ENCODE data around the gene GABRD. TPM values are rescaled to one million over a fixed set of nuclear protein-coding genes. Genes with fewer than 3 reads are reported as not detected.
"Not testable (repeated sequence)": the region's sequence is repeated elsewhere in the genome, so short reads cannot be mapped to it uniquely, and the experiment has no call there.

The GABRD gene
- total and polyA plus RNA-seq, 2 experiments from 2014 or later, result 2.1 to 5.1 TPM

GRCh38 chr1:1980467-1981141 is 38.5 kb upstream of the GABRD start:
- H3K4me1 ChIP-seq (ENCODE audit: insufficient read depth), result no peaks in the 10 kb centered on the region
- H3K4me3 ChIP-seq, result no peak overlapping the region
- H3K9me3 Mint-ChIP-seq, result peaks cover 19% of the 10 kb centered on the region
- H3K27ac Mint-ChIP-seq, result no peak overlapping the region
- ATAC-seq, result no peak
- H3K27me3 ChIP-seq (ENCODE audit: insufficient read depth), result no peaks in the 10 kb centered on the region
- DNase-seq (ENCODE audit: low spot score), result no peak
- H3K4me2 ChIP-seq, result no peak overlapping the region
- H3F3A ChIP-seq (replicated peaks; ENCODE audit: low read depth), result 0 out of 2 replicates have a peak, but pooled peaks cover 3% of the 10 kb centered on the region
- no peak overlapping the region for H2AFZ ChIP-seq
- no peaks in the 10 kb centered on the region for H4K20me1 ChIP-seq (replicated peaks; ENCODE audit: insufficient read depth)
- H3K9me2 ChIP-seq (ENCODE audit: insufficient read depth), result no peaks in the 10 kb centered on the region
- H3K79me2 ChIP-seq (replicated peaks; ENCODE audit: insufficient read depth), result no peaks in the 10 kb centered on the region
- no peak for TF ChIP-seq STAT1 (IDR thresholded peaks at IDR 0.05; ENCODE audit: unreplicated experiment)
- TF ChIP-seq CTCF (conservative IDR thresholded peaks at IDR 0.05; ENCODE audit: low read depth in 2 of 2), result no peak
- TF ChIP-seq JUNB (IDR thresholded peaks at IDR 0.05; ENCODE audit: unreplicated experiment), result no peak
- H3K4me1 Mint-ChIP-seq, result no peaks in the 10 kb centered on the region; the same call in 2 of the 3 replicates
- H3K36me3 Mint-ChIP-seq (ENCODE audit: low read depth), result no peaks in the 10 kb centered on the region; the same call in 2 of the 3 replicates
- no peak overlapping the region for H3K4me3 Mint-ChIP-seq
- peaks cover 11% of the 10 kb centered on the region for H3K27me3 Mint-ChIP-seq (ENCODE audit: insufficient read depth, low read depth, poor library complexity)
- H3K36me3 ChIP-seq (ENCODE audit: insufficient read depth), result no peaks in the 10 kb centered on the region
- H3K27ac ChIP-seq (ENCODE audit: low read depth), result no peak overlapping the region

GRCh38 chr1:1981142-1981500 is 38.0 kb upstream of the GABRD start:
- Histone ChIP-seq H3K36me3 (ENCODE audit: insufficient read depth) (no peaks in the 10 kb centered on the region), H3K79me2 (replicated peaks; ENCODE audit: insufficient read depth) (no peaks in the 10 kb centered on the region), H3K27me3 (ENCODE audit: insufficient read depth) (no peaks in the 10 kb centered on the region), H3K9me2 (ENCODE audit: insufficient read depth) (no peaks in the 10 kb centered on the region), H4K20me1 (replicated peaks; ENCODE audit: insufficient read depth) (no peaks in the 10 kb centered on the region), H2AFZ (no peak overlapping the region), H3F3A (replicated peaks; ENCODE audit: low read depth) (0 out of 2 replicates have a peak, but pooled peaks cover 3% of the 10 kb centered on the region), H3K27ac (ENCODE audit: low read depth) (no peak overlapping the region), H3K4me3 (no peak overlapping the region), H3K4me1 (ENCODE audit: insufficient read depth) (no peaks in the 10 kb centered on the region), H3K4me2 (no peak overlapping the region)
- ATAC-seq (no peak), DNase-seq (ENCODE audit: low spot score) (no peak)
- Mint-ChIP-seq H3K9me3 (peaks cover 19% of the 10 kb centered on the region), H3K4me3 (no peak overlapping the region), H3K27me3 (ENCODE audit: insufficient read depth, low read depth, poor library complexity) (peaks cover 14% of the 10 kb centered on the region), H3K36me3 (ENCODE audit: low read depth) (no peaks in the 10 kb centered on the region; the same call in 2 of the 3 replicates), H3K4me1 (no peaks in the 10 kb centered on the region; the same call in 2 of the 3 replicates), H3K27ac (no peak overlapping the region)
- TF ChIP-seq ZNF114 (CRISPR knock-in tag; IDR thresholded peaks at IDR 0.05) (no peak), ZNF462 (CRISPR knock-in tag; IDR thresholded peaks at IDR 0.05) (no peak)

GRCh38 chr1:1981631-1982327 is 37.4 kb upstream of the GABRD start:
- not testable (repeated sequence) for H3K9me2 ChIP-seq (ENCODE audit: insufficient read depth); H3K27ac ChIP-seq (ENCODE audit: low read depth); H3K27me3 ChIP-seq (ENCODE audit: insufficient read depth); H3K4me3 ChIP-seq; H3F3A ChIP-seq (replicated peaks; ENCODE audit: low read depth); H3K4me2 ChIP-seq; H4K20me1 ChIP-seq (replicated peaks; ENCODE audit: insufficient read depth); H3K79me2 ChIP-seq (replicated peaks; ENCODE audit: insufficient read depth); H3K4me3 Mint-ChIP-seq; DNase-seq (ENCODE audit: low spot score); H3K4me1 Mint-ChIP-seq; H3K36me3 Mint-ChIP-seq (ENCODE audit: low read depth); ATAC-seq; H3K27ac Mint-ChIP-seq; H3K4me1 ChIP-seq (ENCODE audit: insufficient read depth); H2AFZ ChIP-seq; H3K36me3 ChIP-seq (ENCODE audit: insufficient read depth)
- H3K27me3 Mint-ChIP-seq (ENCODE audit: insufficient read depth, low read depth, poor library complexity), result peaks cover 14% of the 10 kb centered on the region
- peaks cover 19% of the 10 kb centered on the region for H3K9me3 Mint-ChIP-seq
